K562 (cell line): ENCODE results near the gene SPAG17. TPM values are rescaled to one million over a fixed set of nuclear protein-coding genes. Genes with fewer than 3 reads are reported as not detected.

ENCODE experiments used
- ATAC-seq: fragments of 200-7000 bp; cut with Tn5 transposase; 3 replicates; pipeline ENCODE4 v1.9.1; 2020; ENCODE audit warnings: moderate library complexity
- BruUV-seq: library from RNA; stranded (reverse); fragments of 400-500 nt; replicated peaks from 2 replicates; lab custom pipeline; 2021; lab: Mats Ljungman, UMichigan
- CTCF ChIA-PET: fragments of 300-600 bp; formaldehyde crosslinking; extraction: SDS; loops from one replicate; lab custom pipeline; 2021; ENCODE audit warnings: low intra/inter-chr PET ratio; lab: Yijun Ruan, JAX
- POLR2A ChIA-PET: fragments of 300-600, 350-650 bp; sonication (Branson Sonifier 250); formaldehyde crosslinking; extraction: SDS; loops from one replicate; lab custom pipeline; 2021; ENCODE audit warnings: antibody characterized with exemption, inconsistent platforms; lab: Yijun Ruan, JAX
- DNase-seq, 4 experiments: peaks; one replicate each; pipeline versions ENCODE4 v3.0.0 to v3.0.0-alpha.2; 2011 to 2018; ENCODE audit warnings: low spot score in 3 of 4, mixed read lengths in 3 of 4; ENCODE audit errors: extremely low read depth in 1 of 4
- FAIRE-seq: peaks from 2 replicates; lab custom pipeline; 2011; peaks lifted over from hg19 to GRCh38; lab: Jason Lieb, UNC
- H2AFZ ChIP-seq: 2 replicates; pipeline ENCODE4 v1.6.0; 2011; ENCODE audit warnings: low read depth, low read length, control low read depth, inconsistent platforms
- H3K27ac ChIP-seq: fragments of 200-600 bp; 3 replicates; pipeline ENCODE4 v1.8.0; 2011; ENCODE audit warnings: low read depth, mild to moderate bottlenecking, control low read depth, inconsistent platforms, low read length, moderate library complexity, mixed read lengths; ENCODE audit errors: extremely low read depth
- H3K27me3 ChIP-seq, 2 experiments: fragments of 300-600 bp in 1 of 2; 2 replicates in 1 of 2; 3 replicates in 1 of 2; pipeline versions ENCODE4 v1.6.0 to v1.8.0; 2011; ENCODE audit warnings: inconsistent platforms in 2 of 2, low read length in 2 of 2, mild to moderate bottlenecking in 1 of 2, mixed read lengths in 1 of 2, moderate library complexity in 1 of 2; ENCODE audit not compliant: control insufficient read depth in 2 of 2, insufficient read depth in 2 of 2
- H3K36me3 ChIP-seq: fragments of 300-600 bp; 3 replicates; pipeline ENCODE4 v1.8.0; 2011; ENCODE audit warnings: mild to moderate bottlenecking, low read length, inconsistent platforms; ENCODE audit not compliant: control insufficient read depth, insufficient read depth
- H3K4me1 ChIP-seq, 2 experiments: fragments of 200-600 bp in 1 of 2; replicated peaks in 1 of 2; 2 replicates in 1 of 2; 3 replicates in 1 of 2; pipeline versions ENCODE4 v1.5.1 to v1.8.0; 2011; ENCODE audit warnings: inconsistent platforms in 2 of 2, low read length in 2 of 2, mild to moderate bottlenecking in 1 of 2, mixed read lengths in 1 of 2, moderate library complexity in 1 of 2; ENCODE audit not compliant: control insufficient read depth in 2 of 2, insufficient read depth in 2 of 2
- H3K4me2 ChIP-seq: 2 replicates; pipeline ENCODE4 v1.6.1; 2011; ENCODE audit warnings: low read length, control low read depth, inconsistent platforms, mixed read lengths; ENCODE audit not compliant: insufficient read depth
- H3K4me3 ChIP-seq: fragments of 200-600 bp; sonication (generic), shearing (Covaris generic); 2 replicates; pipeline ENCODE4 v1.5.1; 2016; ENCODE audit warnings: control low read depth, inconsistent platforms
- H3K79me2 ChIP-seq: fragments of 200-600 bp; 3 replicates; pipeline ENCODE4 v1.8.0; 2011; ENCODE audit warnings: low read length, inconsistent platforms; ENCODE audit not compliant: control insufficient read depth, insufficient read depth
- H3K9ac ChIP-seq, 2 experiments: 2 replicates each; pipeline versions ENCODE4 v1.6.0 to v1.6.1; 2011; ENCODE audit warnings: low read depth in 2 of 2, low read length in 2 of 2, control low read depth in 1 of 2, inconsistent platforms in 1 of 2, mild to moderate bottlenecking in 1 of 2, mixed read lengths in 1 of 2; ENCODE audit not compliant: insufficient read depth in 1 of 2
- H3K9me1 ChIP-seq: one replicate; pipeline ENCODE4 v1.6.0; 2011; ENCODE audit warnings: inconsistent platforms, mild to moderate bottlenecking, low read length, moderate library complexity; ENCODE audit not compliant: control insufficient read depth, insufficient read depth
- H3K9me3 ChIP-seq: replicated peaks from 2 replicates; pipeline ENCODE4 v1.5.1; 2011; ENCODE audit warnings: low read depth, low read length, inconsistent platforms; ENCODE audit not compliant: control insufficient read depth, insufficient read depth
- H4K20me1 ChIP-seq: replicated peaks from 2 replicates; pipeline ENCODE4 v1.6.1; 2011; ENCODE audit warnings: low read length, inconsistent platforms, mixed read lengths; ENCODE audit not compliant: control insufficient read depth, insufficient read depth
- CBX2 ChIP-seq: fragments of 200-600 bp; sonication (generic); IDR thresholded peaks from one replicate; pipeline ENCODE4 v1.6.1; 2012; ENCODE audit warnings: mild to moderate bottlenecking, low read length, inconsistent platforms; ENCODE audit not compliant: insufficient read depth, poor library complexity, severe bottlenecking
- HIVEP1 ChIP-seq: fragments of 250-450 bp; sonication (Bioruptor Pico); IDR thresholded peaks from 2 replicates; pipeline ENCODE4 v1.4.0; 2020; ENCODE audit warnings: mild to moderate bottlenecking
- SNIP1 ChIP-seq: fragments of 450-650 bp; IDR thresholded peaks from 2 replicates; pipeline ENCODE4 v1.7.1; 2017; ENCODE audit warnings: low read depth, mild to moderate bottlenecking
- WGBS: fragments of 100-300 bp; shearing (Covaris generic); methylation state at CpG from one replicate; pipeline ENCODE4 v1.1.6; 2016; ENCODE audit warnings: low coverage, mixed read lengths; ENCODE audit not compliant: insufficient coverage; ENCODE audit errors: missing lambda C conversion rate; 5-methylcytosine and 5-hydroxymethylcytosine counted together
- in situ Hi-C: fragments of 300-500 bp; cut with MboI; formaldehyde crosslinking; loops from 4 replicates; pipeline ENCODE4 v1.15.0; 2018; ENCODE audit warnings: inconsistent platforms, mixed read lengths
- intact Hi-C: fragments of 100-400 bp; cut with micrococcal nuclease; formaldehyde crosslinking; loops from 2 replicates; pipeline ENCODE4 v1.14.2; 2022
- polyA plus RNA-seq, 8 experiments: library from polyadenylated mRNA; depleted of rRNA in 4 of 8; stranded (reverse) in 5 of 8; unstranded in 3 of 8; fragments of >200 nt; fragmentation: Nextera tagmentation in 2 of 8; fragmentation: Illumina TruSeq in 1 of 8; extraction: Ambion mirVana in 2 of 8; extraction: Trizol in 1 of 8; gene quantifications; 2 replicates each; pipeline versions ENCODE4 v1.2.1 to v1.2.3, GENCODE V29; 2011 to 2014; ENCODE audit warnings: inconsistent platforms in 1 of 8, missing spikeins in 1 of 8
- total RNA-seq, 7 experiments: library from RNA; depleted of rRNA in 6 of 7; stranded (reverse); fragments of >200 nt in 6 of 7; fragmentation: Illumina TruSeq in 2 of 7; extraction: Trizol in 2 of 7; gene quantifications; 2 replicates each; pipeline versions ENCODE4 v1.2.1 to v1.2.3, GENCODE V29; 2011 to 2021; ENCODE audit warnings: low replicate concordance in 1 of 7
- TF ChIP-seq, protein P1 (sequence below): fragments of 450-650 bp; IDR thresholded peaks from 2 replicates; pipeline ENCODE4 v1.6.1; 2016; ENCODE audit warnings: missing biosample characterization, missing genetic modification characterization
- TF ChIP-seq, protein P2 (sequence below): fragments of 450-650 bp; IDR thresholded peaks from 2 replicates; pipeline ENCODE4 v1.6.1; 2017; ENCODE audit warnings: antibody characterized with exemption, mild to moderate bottlenecking
- TF ChIP-seq, protein P3 (sequence below): fragments of 450-650 bp; formaldehyde crosslinking; IDR thresholded peaks from 2 replicates; pipeline ENCODE4 v1.4.0; 2020; ENCODE audit warnings: mild to moderate bottlenecking
- TF ChIP-seq, protein P4 (sequence below): fragments of 250-450 bp; sonication (Bioruptor Pico); IDR thresholded peaks from 2 replicates; pipeline ENCODE4 v1.4.0; 2020; ENCODE audit warnings: mild to moderate bottlenecking

SPAG17 gene
- total and polyA plus RNA-seq, 9 of the 15 experiments (the other 6 are each of a cell fraction or from before 2014, with no cell fraction given): 0.07 to 2.1 (median 1.5) TPM

DNA sequence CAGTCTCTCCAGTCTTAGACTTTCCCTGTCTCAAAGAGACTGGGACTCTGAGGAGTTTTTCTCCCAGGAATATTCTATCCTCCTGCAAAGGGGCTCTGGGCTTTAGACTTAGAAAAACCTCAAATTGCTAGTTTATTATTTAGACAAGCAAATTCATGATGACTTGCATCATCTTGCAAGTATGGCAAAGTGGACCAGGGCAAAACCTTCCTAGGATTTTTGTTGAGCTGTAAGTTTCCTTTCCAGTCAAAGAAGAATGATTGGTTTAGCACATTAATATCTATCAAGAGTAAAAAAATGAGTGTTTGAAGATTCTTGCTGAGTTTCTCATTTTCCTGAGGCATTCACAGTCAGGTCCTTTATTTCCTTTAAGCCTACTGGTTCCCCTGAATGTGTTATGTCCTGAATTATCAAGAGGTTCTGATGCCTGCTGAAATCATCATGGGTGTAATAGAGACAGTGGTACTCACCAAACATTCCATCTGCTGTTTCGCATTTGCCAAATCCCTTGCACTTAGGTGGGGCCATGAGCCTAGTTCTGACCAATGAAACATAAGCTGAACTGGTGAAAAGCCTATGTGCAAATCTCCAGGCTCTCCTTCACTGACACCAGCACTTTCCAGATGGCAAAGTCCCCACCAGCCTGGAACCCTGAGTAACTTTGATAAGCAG lies 25.2 kb upstream of the SPAG17 start:
- in situ Hi-C loops: no loop called here
- no peak for DNase-seq
- Histone ChIP-seq H3K27me3 (no peaks in the 10 kb centered on the region), H3K9me3 (no peaks in the 10 kb centered on the region), H3K79me2 (no peaks in the 10 kb centered on the region), H3K36me3 (no peaks in the 10 kb centered on the region), H3K4me2 (no peak overlapping the region), H2AFZ (no peak overlapping the region), H4K20me1 (no peaks in the 10 kb centered on the region), H3K4me1 (no peaks in the 10 kb centered on the region), H3K4me3 (no peak overlapping the region), H3K27ac (no peak overlapping the region), H3K9ac (no peak overlapping the region), H3K9me1 (no peaks in the 10 kb centered on the region)
- intact Hi-C loops: no loop called here
- 0% methylated on average over 1 of the region's 1 CpG for WGBS
- CTCF ChIA-PET: no interaction called here
- no TSS peak for BruUV-seq
- POLR2A ChIA-PET: no interaction called here
- TF ChIP-seq, protein P1, sequence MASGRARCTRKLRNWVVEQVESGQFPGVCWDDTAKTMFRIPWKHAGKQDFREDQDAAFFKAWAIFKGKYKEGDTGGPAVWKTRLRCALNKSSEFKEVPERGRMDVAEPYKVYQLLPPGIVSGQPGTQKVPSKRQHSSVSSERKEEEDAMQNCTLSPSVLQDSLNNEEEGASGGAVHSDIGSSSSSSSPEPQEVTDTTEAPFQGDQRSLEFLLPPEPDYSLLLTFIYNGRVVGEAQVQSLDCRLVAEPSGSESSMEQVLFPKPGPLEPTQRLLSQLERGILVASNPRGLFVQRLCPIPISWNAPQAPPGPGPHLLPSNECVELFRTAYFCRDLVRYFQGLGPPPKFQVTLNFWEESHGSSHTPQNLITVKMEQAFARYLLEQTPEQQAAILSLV (tag): no peak
- no peak for TF ChIP-seq CBX2
- TF ChIP-seq HIVEP1 (CRISPR knock-in tag): no peak
- TF ChIP-seq, protein P2, sequence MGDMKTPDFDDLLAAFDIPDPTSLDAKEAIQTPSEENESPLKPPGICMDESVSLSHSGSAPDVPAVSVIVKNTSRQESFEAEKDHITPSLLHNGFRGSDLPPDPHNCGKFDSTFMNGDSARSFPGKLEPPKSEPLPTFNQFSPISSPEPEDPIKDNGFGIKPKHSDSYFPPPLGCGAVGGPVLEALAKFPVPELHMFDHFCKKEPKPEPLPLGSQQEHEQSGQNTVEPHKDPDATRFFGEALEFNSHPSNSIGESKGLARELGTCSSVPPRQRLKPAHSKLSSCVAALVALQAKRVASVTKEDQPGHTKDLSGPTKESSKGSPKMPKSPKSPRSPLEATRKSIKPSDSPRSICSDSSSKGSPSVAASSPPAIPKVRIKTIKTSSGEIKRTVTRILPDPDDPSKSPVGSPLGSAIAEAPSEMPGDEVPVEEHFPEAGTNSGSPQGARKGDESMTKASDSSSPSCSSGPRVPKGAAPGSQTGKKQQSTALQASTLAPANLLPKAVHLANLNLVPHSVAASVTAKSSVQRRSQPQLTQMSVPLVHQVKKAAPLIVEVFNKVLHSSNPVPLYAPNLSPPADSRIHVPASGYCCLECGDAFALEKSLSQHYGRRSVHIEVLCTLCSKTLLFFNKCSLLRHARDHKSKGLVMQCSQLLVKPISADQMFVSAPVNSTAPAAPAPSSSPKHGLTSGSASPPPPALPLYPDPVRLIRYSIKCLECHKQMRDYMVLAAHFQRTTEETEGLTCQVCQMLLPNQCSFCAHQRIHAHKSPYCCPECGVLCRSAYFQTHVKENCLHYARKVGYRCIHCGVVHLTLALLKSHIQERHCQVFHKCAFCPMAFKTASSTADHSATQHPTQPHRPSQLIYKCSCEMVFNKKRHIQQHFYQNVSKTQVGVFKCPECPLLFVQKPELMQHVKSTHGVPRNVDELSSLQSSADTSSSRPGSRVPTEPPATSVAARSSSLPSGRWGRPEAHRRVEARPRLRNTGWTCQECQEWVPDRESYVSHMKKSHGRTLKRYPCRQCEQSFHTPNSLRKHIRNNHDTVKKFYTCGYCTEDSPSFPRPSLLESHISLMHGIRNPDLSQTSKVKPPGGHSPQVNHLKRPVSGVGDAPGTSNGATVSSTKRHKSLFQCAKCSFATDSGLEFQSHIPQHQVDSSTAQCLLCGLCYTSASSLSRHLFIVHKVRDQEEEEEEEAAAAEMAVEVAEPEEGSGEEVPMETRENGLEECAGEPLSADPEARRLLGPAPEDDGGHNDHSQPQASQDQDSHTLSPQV: no peak
- TF ChIP-seq, protein P3, sequence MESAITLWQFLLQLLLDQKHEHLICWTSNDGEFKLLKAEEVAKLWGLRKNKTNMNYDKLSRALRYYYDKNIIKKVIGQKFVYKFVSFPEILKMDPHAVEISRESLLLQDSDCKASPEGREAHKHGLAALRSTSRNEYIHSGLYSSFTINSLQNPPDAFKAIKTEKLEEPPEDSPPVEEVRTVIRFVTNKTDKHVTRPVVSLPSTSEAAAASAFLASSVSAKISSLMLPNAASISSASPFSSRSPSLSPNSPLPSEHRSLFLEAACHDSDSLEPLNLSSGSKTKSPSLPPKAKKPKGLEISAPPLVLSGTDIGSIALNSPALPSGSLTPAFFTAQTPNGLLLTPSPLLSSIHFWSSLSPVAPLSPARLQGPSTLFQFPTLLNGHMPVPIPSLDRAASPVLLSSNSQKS: no peak
- no peak for TF ChIP-seq SNIP1
- TF ChIP-seq, protein P4, sequence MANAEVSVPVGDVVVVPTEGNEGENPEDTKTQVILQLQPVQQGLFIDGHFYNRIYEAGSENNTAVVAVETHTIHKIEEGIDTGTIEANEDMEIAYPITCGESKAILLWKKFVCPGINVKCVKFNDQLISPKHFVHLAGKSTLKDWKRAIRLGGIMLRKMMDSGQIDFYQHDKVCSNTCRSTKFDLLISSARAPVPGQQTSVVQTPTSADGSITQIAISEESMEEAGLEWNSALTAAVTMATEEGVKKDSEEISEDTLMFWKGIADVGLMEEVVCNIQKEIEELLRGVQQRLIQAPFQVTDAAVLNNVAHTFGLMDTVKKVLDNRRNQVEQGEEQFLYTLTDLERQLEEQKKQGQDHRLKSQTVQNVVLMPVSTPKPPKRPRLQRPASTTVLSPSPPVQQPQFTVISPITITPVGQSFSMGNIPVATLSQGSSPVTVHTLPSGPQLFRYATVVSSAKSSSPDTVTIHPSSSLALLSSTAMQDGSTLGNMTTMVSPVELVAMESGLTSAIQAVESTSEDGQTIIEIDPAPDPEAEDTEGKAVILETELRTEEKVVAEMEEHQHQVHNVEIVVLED: no peak
- ATAC-seq: no peak
- no peak for FAIRE-seq
